T47D (cell line): ENCODE measurements around the gene CDH13.

ENCODE experiments used
- DNase-seq, 2 experiments: peaks; one replicate each; pipeline versions ENCODE4 v3.0.0 to v3.0.0-alpha.2; 2011 to 2012; ENCODE audit warnings: low read depth in 1 of 2, low spot score in 1 of 2
- JUND ChIP-seq: IDR thresholded peaks from 2 replicates; pipeline ENCODE4 v1.6.1; 2012; ENCODE audit warnings: low read depth
- in situ Hi-C: cut with HindIII; loops from 2 replicates; pipeline ENCODE4 v1.10.0; 2016; ENCODE audit warnings: low sequenced_read_pairs, low pct_unique_long_range_greater_than_20kb

CDH13 gene

GRCh38 chr16:83733301-83733700 is 1106.5 kb downstream of the CDH13 start:
- no peak for TF ChIP-seq JUND
- no peak for DNase-seq
- in situ Hi-C loops, result no loop called here

GRCh38 chr16:83734136-83734535 is 1107.4 kb downstream of the CDH13 start:
- in situ Hi-C loops, result no loop called here
- no peak for DNase-seq

DNA sequence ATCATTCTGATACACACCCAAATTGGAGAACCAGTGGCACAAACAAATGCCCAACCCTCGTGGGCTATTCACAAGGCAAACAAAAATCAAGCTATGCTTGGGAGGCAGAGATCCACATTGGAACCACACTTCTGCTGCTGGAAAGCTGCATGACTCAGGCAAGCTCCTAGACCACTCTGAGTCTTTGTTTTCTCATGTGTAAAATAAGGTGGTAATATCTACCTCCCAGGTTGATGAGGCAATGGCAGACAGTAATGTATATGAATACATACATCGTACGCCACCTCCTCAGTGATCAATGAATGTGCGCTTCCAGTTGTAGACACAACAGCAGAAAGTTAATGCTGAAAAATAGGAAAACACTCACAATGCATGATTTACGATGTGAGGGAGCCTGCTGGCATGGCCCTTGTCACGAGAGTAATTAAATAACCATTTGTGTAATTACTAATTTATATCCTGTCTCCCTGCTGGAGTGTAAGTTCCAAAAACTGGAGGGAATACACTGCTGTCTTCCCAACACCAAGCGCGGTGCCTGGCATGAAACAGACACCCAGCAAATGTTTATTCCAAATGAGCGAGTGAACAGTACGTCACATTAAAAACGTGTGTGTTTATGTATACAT is 1111.1 kb downstream of the CDH13 start:
- no peak for TF ChIP-seq JUND
- in situ Hi-C loops, result no loop called here
- no peak for DNase-seq

More at GRCh38 chr16:83734136-83734535, 1107.4 kb downstream of the CDH13 start:
- no peak for TF ChIP-seq JUND

- TF ChIP-seq JUND, result no peak
- DNase-seq, result no peak
- in situ Hi-C loops, result no loop called here
Observed at GRCh38 chr16:83738923-83739503, 1112.2 kb downstream of the CDH13 start.

DNA sequence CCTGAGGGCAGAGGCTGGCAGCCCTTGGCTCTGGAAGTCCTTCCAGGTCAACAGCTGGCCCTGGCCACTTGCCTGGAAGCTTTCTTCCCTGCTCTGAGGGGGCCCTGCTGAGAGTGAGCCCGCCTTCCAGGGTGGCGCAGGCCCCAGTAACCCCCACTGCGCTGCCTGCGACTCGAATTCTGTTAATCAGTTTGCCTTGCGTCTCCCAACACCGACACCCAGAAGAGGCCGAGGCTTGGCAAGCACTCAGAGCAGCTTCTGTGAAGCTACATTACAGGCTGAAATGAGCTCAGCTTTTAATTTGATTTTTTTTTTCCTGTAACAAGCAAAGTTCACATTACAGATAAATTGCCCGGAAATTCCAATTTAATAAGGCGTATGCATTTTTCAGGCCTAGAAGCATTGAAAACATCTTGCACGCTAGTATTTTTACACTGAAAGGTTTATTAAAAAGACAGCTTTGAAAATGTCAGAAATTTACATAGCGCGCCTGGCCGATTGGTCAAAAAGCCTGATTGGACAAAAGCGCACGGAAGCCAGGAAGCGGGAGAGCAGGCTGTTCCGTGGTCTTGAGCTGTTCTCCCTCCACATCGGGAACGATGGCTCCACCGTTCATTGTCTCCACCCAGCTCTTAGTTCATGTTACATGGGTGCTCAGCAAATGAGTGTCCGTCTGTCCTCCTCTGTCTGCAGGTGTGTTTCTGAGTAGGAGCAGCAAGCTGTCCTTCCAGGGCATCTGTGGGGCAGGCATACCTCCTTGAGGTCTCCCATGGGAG is 1115.5 kb downstream of the CDH13 start:
- no peak for DNase-seq
- in situ Hi-C loops, result no loop called here
- TF ChIP-seq JUND, result no peak

DNA sequence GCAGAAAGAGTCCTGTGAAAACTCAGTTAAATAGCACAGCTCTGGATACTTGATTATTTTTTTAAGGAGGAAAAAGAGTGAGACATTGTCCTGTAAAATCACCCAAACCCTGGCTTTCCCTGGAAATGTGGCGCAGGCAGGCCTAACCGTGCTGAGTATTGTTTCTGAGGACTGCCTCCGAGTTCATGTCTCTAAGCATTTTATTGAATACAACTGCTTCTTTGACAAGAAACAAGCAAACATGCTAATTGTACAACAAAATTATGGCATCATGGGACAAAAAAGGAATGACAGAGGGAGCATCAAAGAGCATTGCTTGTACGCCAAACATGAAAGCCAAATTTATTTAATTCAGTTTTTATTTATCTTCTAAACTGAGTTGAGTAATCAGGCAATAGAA is 1116.5 kb downstream of the CDH13 start:
- TF ChIP-seq JUND, result no peak
- DNase-seq, result no peak
- in situ Hi-C loops, result no loop called here

GRCh38 chr16:83743720-83744119 is 1117.0 kb downstream of the CDH13 start:
- TF ChIP-seq JUND, result no peak
- in situ Hi-C loops, result no loop called here
- DNase-seq, result no peak

GRCh38 chr16:83744441-83744981 is 1117.7 kb downstream of the CDH13 start:
- no peak for DNase-seq
- no peak for TF ChIP-seq JUND
- in situ Hi-C loops, result no loop called here

- no peak for TF ChIP-seq JUND
- in situ Hi-C loops, result no loop called here
- DNase-seq, result no peak
Observed at GRCh38 chr16:83746611-83747010, 1119.8 kb downstream of the CDH13 start.

DNA sequence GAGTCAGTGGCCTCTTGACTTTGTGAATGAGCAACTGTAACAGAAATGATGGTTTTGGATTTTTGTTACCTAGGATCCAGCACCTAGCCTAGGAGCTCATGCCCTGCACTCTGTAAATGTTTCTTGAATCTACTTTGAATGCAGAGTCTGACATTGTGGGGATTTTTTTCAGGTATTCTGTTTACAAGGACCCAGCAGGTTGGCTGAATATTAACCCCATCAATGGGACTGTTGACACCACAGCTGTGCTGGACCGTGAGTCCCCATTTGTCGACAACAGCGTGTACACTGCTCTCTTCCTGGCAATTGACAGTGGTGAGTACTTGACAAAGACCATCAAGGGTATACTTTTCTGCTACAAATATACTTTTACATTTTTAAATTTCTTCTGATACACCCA is 1121.2 kb downstream of the CDH13 start:
- no peak for TF ChIP-seq JUND
- DNase-seq, result no peak
- in situ Hi-C loops, result no loop called here

GRCh38 chr16:83755391-83755790 is 1128.6 kb downstream of the CDH13 start:
- no peak for TF ChIP-seq JUND
- DNase-seq, result no peak
- in situ Hi-C loops, result no loop called here

DNA sequence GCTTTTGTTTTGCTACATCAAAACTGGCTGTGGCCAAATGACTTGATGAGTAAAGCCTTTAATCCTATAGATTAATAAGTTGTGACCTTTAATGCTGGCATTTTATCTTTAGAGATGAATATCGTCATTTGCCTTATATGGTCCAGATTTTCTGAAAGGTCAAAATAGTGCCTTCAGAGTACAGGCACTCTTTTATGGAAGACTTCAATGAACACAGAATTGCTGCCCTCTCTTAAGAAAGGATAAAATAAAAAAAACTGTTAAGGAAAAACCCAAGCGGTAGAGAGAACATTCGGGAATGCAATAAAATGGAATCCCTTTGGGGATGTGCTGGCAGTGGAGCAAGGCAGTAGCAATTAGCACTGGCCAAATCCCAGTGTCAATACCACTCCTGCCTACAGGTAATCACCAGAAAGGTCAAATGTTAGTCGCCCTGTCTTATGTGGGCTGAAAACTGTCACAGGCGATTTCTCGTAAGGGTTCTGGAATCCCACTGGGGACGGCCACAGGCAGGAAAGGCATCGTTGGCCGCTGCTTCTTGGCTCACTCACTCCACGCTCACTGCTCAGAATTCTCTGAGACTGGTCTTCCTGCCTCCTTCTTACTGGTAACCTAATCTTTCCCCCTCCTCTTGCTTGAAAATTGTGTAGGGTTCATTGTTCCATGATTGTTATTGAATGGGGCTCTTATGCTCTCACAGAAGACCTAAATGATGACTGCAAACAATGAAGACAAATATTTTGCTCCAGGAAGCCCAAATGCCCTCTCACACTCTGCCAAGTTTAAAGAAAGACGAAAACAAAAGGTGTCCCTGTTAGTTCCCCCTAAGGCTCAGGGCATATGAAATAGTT is 1135.6 kb downstream of the CDH13 start:
- in situ Hi-C loops, result no loop called here
- no peak for DNase-seq
- no peak for TF ChIP-seq JUND
